GM12872 (cell line): ENCODE results near the gene TRAF7.

ENCODE experiments used
- TF ChIP-seq, protein P1 (sequence below): IDR thresholded peaks from 3 replicates; pipeline ENCODE4 v1.5.1; 2011; ENCODE audit warnings: low read depth, mild to moderate bottlenecking, low read length, moderate library complexity; ENCODE audit not compliant: insufficient read depth

The TRAF7 gene

DNA sequence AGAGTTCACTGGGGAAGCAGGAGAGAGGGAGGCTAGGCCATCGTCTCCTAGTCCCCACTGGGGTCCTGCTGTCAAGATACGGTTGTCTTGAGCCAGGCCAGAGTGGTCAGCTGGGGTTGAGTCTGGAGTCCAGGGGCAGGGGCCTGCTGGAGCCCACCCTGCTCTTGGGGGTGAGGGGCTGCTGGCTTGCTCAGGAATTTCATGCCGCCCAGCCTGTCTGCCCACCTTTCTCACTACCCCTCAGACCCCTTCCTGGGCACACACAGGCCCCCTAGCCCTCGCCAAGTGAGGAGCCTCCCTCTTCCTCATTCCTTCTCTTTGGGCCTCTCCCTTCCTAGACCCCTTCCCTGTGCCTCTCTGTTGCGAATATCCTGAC is 1.3 kb downstream of the TRAF7 start:
- TF ChIP-seq, protein P1, sequence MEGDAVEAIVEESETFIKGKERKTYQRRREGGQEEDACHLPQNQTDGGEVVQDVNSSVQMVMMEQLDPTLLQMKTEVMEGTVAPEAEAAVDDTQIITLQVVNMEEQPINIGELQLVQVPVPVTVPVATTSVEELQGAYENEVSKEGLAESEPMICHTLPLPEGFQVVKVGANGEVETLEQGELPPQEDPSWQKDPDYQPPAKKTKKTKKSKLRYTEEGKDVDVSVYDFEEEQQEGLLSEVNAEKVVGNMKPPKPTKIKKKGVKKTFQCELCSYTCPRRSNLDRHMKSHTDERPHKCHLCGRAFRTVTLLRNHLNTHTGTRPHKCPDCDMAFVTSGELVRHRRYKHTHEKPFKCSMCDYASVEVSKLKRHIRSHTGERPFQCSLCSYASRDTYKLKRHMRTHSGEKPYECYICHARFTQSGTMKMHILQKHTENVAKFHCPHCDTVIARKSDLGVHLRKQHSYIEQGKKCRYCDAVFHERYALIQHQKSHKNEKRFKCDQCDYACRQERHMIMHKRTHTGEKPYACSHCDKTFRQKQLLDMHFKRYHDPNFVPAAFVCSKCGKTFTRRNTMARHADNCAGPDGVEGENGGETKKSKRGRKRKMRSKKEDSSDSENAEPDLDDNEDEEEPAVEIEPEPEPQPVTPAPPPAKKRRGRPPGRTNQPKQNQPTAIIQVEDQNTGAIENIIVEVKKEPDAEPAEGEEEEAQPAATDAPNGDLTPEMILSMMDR = no peak

- TF ChIP-seq, protein P1 = no peak
These were observed 2.1 kb downstream of the TRAF7 start for GRCh38 chr16:2157480-2158261.

GRCh38 chr16:2158262-2158638 is 2.7 kb downstream of the TRAF7 start:
- TF ChIP-seq, protein P1 = no peak

DNA sequence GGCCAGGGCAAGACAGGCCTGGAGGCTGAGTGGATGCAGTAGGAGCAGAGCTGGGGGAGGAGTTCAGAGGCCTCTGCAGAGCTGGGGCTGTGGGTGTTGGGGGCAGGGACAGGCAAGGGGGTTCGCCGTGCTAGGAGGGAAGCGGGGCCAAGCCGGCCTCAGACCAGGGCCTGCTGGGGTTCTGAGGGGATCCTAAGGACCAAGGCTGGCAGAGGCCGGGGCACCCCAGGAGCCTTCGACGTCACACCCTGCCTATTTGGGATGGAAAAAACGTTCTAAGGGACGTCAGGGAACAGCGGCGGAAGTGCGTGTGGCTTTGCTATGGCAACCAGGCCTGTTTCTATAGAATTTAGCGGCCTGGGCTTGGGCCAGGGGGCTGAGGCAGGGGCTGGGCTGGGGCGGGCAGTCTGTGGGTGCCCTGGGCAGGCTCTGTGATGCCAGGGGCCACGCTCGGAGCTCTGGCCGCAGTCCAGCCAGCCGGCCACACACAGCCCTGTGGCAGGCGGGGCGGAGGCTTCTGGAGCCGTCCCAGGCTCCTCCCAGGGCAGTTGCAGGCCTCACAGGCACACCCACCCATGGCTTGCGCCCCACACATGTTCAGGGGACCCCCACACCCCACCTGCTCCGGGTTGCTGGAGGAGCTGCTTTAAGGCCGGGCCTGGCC is 3.7 kb downstream of the TRAF7 start:
- TF ChIP-seq, protein P1 = no peak

DNA sequence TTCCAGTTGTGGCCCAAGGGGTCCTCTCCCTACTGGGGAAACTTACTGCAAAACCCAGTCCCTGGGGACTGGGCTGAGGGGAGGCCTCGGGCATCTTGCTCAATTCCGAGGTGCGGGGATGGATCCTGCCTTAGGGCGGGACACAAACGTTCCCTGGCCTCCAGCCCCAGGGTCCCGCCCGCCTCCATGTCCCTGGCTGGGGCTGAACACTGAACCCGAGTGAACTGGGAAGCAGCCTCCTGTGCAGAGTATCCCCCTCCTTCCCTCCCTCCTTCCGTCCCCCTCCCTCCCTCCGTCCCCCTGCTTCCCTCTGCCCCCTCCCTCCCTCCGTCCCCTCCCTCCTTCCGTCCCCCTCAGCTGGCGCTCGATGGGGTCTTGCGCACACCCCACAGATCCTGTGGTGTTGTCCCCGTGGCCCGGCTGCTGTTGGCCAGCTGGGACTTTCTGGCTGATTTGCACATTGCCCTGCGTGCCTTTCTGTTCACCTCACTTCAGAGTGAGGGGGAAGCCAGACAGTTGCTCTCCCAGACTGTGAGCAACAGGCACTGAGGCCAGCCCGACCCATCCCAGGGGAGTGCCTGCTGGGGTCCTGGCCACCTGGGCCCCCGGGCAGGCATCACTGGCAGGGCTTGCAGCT is 5.5 kb downstream of the TRAF7 start:
- TF ChIP-seq, protein P1 = no peak

DNA sequence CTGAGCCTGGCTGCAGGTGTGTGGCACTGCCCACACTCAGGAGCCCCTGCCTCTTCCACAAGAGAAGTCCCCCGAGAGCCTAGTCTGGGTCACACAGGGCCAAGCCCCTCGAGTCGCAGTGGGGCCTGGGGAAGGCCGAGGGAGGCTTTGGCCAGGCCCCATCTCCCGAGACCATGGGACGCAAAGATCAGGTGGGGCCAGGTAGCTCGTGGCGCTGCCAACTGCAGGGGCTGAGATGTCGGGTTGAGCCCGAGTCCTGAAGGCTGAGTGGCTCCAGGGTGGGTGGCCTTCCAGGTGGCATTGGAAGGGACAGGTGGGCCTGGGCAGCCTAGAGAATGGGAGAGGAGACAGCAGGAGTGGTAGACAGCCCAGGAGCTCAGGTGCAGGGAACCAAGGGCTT is 6.3 kb downstream of the TRAF7 start:
- TF ChIP-seq, protein P1 = no peak

DNA sequence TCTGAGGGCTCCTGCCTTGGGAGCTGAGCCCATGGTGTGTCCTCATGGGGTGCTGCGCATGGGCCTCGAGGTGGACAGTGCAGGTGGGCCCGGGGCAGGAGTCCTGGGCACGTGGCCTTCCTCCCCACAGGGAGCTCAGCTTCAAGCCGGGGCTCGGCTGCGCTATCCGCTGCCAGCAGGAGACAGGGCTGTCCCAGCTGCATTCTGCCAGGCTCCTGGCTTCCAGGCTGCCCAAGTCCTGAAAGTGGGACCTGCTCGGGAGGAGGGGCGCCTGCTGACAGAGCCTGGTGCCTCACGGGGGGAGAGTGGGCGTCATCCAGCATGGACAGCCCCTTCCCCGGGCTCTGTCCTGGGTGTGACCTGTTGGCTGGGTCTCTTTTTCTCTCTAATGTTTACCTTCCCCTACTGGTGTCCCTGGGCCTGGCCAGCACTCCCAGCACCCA is 7.1 kb downstream of the TRAF7 start:
- TF ChIP-seq, protein P1 = no peak
